IPS-20b (cell line): ENCODE results near the gene CYP26A1.

Source experiments
- H3K27ac ChIP-seq: one replicate; pipeline ENCODE4 v1.5.1; 2013; ENCODE audit warnings: low read length
- H3K27me3 ChIP-seq: 2 replicates; pipeline ENCODE4 v1.6.1; 2013; ENCODE audit warnings: mild to moderate bottlenecking, low read length, inconsistent platforms; ENCODE audit not compliant: insufficient read depth
- H3K36me3 ChIP-seq: 2 replicates; pipeline ENCODE4 v1.6.1; 2013; ENCODE audit warnings: low read depth, mild to moderate bottlenecking, inconsistent platforms, low read length, moderate library complexity; ENCODE audit not compliant: insufficient read depth
- H3K4me1 ChIP-seq: 2 replicates; pipeline ENCODE4 v1.6.1; 2013; ENCODE audit warnings: mild to moderate bottlenecking, control low read depth, inconsistent platforms, low read length, moderate library complexity; ENCODE audit not compliant: insufficient read depth
- H3K4me3 ChIP-seq: 2 replicates; pipeline ENCODE4 v1.5.1; 2013; ENCODE audit warnings: mild to moderate bottlenecking, low read length, inconsistent platforms
- H3K9ac ChIP-seq: 2 replicates; pipeline ENCODE4 v1.6.1; 2013; ENCODE audit warnings: low read depth, mild to moderate bottlenecking, inconsistent platforms, low read length, moderate library complexity
- H3K9me3 ChIP-seq: 2 replicates; pipeline ENCODE4 v1.6.1; 2013; ENCODE audit warnings: mild to moderate bottlenecking, low read depth, low read length, inconsistent platforms; ENCODE audit not compliant: insufficient read depth

The CYP26A1 gene, protein sequence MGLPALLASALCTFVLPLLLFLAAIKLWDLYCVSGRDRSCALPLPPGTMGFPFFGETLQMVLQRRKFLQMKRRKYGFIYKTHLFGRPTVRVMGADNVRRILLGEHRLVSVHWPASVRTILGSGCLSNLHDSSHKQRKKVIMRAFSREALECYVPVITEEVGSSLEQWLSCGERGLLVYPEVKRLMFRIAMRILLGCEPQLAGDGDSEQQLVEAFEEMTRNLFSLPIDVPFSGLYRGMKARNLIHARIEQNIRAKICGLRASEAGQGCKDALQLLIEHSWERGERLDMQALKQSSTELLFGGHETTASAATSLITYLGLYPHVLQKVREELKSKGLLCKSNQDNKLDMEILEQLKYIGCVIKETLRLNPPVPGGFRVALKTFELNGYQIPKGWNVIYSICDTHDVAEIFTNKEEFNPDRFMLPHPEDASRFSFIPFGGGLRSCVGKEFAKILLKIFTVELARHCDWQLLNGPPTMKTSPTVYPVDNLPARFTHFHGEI

DNA sequence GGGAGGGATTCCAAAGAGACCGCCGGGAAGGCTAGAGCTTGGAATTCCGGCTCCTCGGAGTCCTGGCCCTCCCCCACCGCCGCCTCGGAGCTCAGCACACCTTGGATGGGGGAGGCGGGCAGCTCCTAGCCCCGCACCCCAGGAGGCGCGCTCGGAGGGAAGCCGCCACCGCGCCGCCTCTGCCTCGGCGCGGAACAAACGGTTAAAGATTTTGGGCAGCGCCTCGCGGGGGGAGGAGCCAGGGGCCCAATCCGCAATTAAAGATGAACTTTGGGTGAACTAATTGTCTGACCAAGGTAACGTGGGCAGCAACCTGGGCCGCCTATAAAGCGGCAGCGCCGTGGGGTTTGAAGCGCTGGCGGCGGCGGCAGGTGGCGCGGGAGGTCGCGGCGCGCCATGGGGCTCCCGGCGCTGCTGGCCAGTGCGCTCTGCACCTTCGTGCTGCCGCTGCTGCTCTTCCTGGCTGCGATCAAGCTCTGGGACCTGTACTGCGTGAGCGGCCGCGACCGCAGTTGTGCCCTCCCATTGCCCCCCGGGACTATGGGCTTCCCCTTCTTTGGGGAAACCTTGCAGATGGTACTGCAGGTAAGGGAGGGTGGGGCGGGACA, at the start of gene CYP26A1:
TSS of gene CYP26A1 (plus strand) at position 355 of the 608 bp plus-strand sequence. CDS start at position 397, 42 bp downstream.
- no peaks in the 10 kb centered on the region; the same call in 1 of the 2 replicates for H3K9me3 ChIP-seq
- H3K4me1 ChIP-seq = peaks cover 9% of the 10 kb centered on the region
- H3K4me3 ChIP-seq = peak within 1 kb of the TSS; percentile 77
- H3K9ac ChIP-seq = peak within 1 kb of the TSS; percentile 61
- H3K27ac ChIP-seq = no peak within 1 kb of the TSS
- no peaks in the 10 kb centered on the region; the same call in 1 of the 2 replicates for H3K36me3 ChIP-seq
- H3K27me3 ChIP-seq = peaks cover 98% of the 10 kb centered on the region

DNA sequence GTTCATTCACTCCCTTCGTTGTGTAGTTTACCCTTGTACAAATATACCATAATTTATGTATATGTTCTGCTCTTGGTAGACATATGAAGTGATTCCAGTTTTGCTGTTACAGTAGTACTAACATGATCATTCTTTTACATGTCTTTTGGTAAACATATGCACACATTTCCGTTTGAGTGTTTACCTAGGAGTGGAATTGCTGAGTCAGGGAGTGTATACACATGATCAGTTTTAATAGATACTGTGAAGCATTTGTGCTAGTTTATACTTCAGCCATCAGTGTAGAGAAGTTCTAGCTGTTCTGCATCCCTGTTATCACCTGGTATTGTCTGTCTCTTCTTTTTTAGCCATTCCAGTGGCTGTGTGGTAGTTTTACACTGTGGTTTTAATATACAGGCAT, 47.6 kb upstream of the CYP26A1 start:
- no peak overlapping the region for H3K9ac ChIP-seq
- H3K4me3 ChIP-seq = no peak overlapping the region
- peaks cover 9% of the 10 kb centered on the region; the same call in 1 of the 2 replicates for H3K4me1 ChIP-seq
- H3K36me3 ChIP-seq = no peaks in the 10 kb centered on the region
- no peak overlapping the region for H3K27ac ChIP-seq
- no peaks in the 10 kb centered on the region for H3K27me3 ChIP-seq
- H3K9me3 ChIP-seq = no peaks in the 10 kb centered on the region; the same call in 1 of the 2 replicates

DNA sequence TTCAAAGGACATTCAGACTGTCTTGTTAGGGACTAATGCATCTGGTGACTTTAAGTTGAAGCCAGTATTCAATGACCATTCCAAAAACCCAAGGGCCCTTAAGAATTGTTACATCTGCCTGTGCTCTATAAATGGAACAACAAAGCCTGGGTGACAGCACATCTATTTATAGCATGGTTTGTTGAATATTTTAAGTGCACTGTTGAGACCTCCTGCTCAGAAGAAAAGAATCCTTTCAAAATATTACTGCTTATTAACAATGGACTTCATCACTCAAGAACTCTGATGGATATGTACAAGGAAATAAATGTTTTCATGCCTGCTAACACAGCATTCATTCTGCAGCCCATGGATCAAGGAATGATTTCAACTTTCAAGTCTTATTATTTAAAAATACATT, 46.2 kb upstream of the CYP26A1 start:
- Histone ChIP-seq H3K36me3 (no peaks in the 10 kb centered on the region), H3K4me3 (no peak overlapping the region), H3K27me3 (no peaks in the 10 kb centered on the region), H3K27ac (no peak overlapping the region), H3K4me1 (peaks cover 15% of the 10 kb centered on the region; the same call in 1 of the 2 replicates), H3K9me3 (no peaks in the 10 kb centered on the region; the same call in 1 of the 2 replicates), H3K9ac (no peak overlapping the region)

DNA sequence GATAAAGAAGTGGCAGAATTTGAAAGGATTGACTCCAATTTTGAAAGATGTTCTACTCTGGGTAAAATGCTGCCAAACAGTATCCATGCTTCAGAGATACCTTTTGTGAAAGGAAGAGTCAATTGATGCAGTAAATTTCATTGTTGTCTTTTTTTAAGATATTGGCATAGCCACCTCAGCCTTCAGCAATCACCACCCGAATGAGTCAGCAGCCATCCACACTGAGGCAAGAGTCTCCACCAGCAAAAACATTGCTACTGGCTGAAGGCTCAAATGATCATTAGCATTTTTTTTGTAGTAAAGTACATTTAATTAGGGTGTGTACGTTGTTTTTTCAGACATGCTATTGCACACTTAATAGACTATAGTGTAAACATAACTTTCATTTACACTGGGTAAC, 44.8 kb upstream of the CYP26A1 start:
- Histone ChIP-seq H3K4me3 (no peak overlapping the region), H3K27me3 (no peaks in the 10 kb centered on the region), H3K36me3 (no peaks in the 10 kb centered on the region), H3K27ac (no peak overlapping the region), H3K9me3 (no peaks in the 10 kb centered on the region; the same call in 1 of the 2 replicates), H3K9ac (no peak overlapping the region), H3K4me1 (peaks cover 22% of the 10 kb centered on the region)

DNA sequence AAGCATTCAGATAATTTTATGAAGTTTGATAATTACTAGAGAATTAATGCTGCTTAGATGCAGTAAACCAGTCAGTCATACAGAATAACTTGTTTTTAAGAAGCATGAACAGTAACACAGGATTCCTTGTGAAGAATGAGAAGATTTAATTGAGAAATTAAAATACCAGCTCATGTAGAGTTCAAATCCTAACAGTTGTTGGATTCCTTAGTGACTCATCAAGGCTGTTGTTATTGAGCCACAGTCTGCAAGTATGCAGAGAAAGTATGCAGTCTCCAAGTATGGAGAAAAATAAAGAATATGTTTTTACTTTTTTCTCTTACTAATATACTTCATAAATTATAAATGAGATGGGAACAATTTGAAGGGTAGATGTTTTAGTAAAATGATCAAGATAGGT, 43.3 kb upstream of the CYP26A1 start:
- Histone ChIP-seq H3K27ac (no peak overlapping the region), H3K4me3 (no peak overlapping the region), H3K36me3 (no peaks in the 10 kb centered on the region), H3K4me1 (peaks cover 22% of the 10 kb centered on the region), H3K27me3 (no peaks in the 10 kb centered on the region), H3K9ac (no peak overlapping the region), H3K9me3 (no peaks in the 10 kb centered on the region; the same call in 1 of the 2 replicates)

DNA sequence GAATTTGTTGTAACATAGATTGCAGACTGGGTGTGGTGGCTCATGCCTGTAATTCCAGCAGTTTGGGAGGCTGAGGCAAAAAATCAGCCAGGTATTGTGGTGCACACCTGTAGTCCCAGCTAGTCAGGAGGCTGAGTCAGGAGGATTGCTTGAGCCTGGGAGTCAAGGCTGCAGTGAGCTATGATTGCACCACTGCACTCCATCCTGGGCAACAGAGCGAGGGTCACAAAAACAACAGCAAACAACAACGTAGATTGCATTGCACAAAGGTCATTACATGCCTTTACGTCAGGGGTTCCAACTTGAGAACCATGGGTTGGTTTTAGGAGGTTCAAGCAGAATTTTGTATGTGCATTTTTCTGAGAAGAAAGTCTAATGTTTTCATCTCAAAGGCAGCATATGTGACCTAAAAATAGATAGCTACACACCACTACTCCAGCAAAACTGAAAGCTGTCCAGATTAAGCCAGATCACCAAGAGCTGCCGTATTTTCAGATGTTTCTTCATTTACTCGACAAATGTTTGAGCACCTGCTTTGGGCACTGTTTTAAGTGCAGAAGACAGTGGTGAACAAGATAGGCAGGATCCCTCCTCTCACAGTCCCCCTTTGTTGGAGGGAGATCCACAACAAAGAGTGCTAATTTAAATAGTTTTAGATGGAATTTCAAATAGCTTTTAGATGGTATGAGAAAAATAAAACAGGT, 41.4 kb upstream of the CYP26A1 start:
- Histone ChIP-seq H3K27me3 (no peaks in the 10 kb centered on the region), H3K9ac (no peak overlapping the region), H3K4me1 (peaks cover 22% of the 10 kb centered on the region), H3K9me3 (no peaks in the 10 kb centered on the region; the same call in 1 of the 2 replicates), H3K36me3 (no peaks in the 10 kb centered on the region), H3K4me3 (no peak overlapping the region), H3K27ac (no peak overlapping the region)

DNA sequence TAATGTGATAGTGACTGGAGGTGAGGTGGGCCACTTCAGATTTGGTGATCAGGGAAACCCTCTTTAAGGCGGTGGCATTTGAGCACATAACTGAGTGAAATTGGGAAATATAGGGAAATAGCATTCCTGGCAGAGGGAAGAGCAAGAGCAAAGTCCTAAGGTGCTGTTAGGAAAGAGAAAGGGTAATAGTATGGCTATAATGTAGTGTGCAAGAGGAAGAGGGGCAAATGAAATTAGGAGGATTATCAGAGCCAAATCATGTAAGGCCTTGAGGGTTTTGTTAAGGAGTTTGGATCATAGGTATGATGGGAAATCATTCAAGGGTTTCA, 40.9 kb upstream of the CYP26A1 start:
- Histone ChIP-seq H3K9me3 (no peaks in the 10 kb centered on the region; the same call in 1 of the 2 replicates), H3K4me1 (peaks cover 22% of the 10 kb centered on the region), H3K27ac (no peak overlapping the region), H3K4me3 (no peak overlapping the region), H3K9ac (no peak overlapping the region), H3K27me3 (no peaks in the 10 kb centered on the region), H3K36me3 (no peaks in the 10 kb centered on the region)

DNA sequence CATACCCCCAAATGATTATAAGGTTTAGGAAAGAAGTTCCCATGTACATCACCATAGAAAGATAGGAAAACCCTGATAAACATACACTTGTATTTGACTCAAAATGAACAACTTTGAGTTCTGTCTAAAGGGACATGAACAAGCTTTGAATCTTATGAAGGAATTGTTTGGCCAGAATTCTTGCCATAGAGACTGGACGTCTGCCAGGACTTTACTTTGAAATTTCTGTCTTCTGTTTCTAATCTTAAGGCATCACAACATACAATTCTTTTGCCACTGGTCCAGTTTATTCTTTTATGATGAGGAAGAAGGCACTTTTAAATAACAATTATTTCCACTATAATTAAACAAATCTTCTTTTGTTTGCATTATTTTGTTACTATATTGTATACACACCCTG, 39.3 kb upstream of the CYP26A1 start:
- Histone ChIP-seq H3K4me1 (peaks cover 29% of the 10 kb centered on the region), H3K27me3 (no peaks in the 10 kb centered on the region), H3K9me3 (no peaks in the 10 kb centered on the region), H3K27ac (no peak overlapping the region), H3K9ac (no peak overlapping the region), H3K36me3 (no peaks in the 10 kb centered on the region), H3K4me3 (no peak overlapping the region)

DNA sequence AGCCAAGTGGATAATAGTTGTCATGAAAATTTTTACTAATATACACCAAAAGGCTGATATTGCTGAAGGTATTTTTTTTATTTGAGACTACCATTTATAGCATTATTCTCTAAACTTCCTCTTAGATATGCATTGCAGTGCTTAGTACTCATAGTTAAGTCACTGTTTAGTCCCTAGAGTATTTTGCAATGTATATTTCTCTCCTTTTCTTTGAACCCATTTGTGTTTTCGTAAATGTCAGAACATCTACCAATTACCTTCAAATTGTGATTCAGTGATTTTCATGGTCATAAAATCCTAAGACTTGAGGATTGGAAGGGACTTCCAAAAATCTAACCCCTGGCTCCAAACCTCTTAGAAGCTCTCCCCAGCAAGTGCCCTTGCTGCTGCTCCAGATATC, 34.6 kb upstream of the CYP26A1 start:
- H3K4me3 ChIP-seq = no peak overlapping the region
- peaks cover 13% of the 10 kb centered on the region for H3K4me1 ChIP-seq
- no peak overlapping the region for H3K27ac ChIP-seq
- H3K27me3 ChIP-seq = no peaks in the 10 kb centered on the region
- no peaks in the 10 kb centered on the region for H3K36me3 ChIP-seq
- no peaks in the 10 kb centered on the region for H3K9me3 ChIP-seq
- no peak overlapping the region for H3K9ac ChIP-seq

DNA sequence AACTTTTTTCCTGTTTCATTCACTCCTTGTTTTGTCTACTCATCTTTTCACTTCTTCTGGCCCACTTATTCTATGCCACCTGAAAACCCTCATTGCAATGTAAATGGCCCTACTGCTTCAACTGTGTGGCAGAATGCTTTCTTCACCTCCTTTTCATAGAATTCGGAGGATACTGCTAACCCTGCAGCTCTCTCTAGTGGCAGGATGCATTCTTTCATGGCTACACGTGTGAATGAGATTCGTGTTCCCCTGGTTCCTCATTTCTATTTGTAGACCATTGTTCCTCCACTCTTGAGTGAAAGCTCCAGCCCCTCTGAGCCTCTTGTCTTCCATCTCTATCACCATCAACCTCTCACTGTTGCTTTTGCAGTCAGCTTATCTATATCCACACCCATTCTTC, 34.0 kb upstream of the CYP26A1 start:
- H3K4me3 ChIP-seq = no peak overlapping the region
- H3K4me1 ChIP-seq = peaks cover 13% of the 10 kb centered on the region
- H3K9me3 ChIP-seq = no peaks in the 10 kb centered on the region
- no peaks in the 10 kb centered on the region for H3K27me3 ChIP-seq
- H3K36me3 ChIP-seq = no peaks in the 10 kb centered on the region
- H3K9ac ChIP-seq = no peak overlapping the region
- H3K27ac ChIP-seq = no peak overlapping the region

DNA sequence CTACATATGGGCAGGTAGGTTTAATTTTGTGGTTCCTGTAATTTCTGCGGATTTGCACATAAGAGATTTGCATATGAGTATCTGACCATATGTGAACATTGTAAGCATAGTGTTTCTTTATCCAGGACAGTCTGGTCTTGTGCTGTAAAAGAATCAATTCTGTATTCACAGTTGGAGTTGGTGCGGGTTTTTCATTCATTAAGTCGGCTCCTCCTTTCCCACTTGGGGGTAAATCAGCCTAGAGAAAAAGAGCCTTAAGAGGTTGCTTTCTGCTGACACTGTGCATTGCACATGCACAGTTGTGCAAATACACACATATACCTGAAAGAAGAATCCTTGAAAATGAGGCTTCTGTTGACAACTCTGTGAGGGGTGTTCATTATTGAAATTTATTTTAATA, 19.2 kb upstream of the CYP26A1 start:
- H3K27ac ChIP-seq = no peak overlapping the region
- no peaks in the 10 kb centered on the region for H3K36me3 ChIP-seq
- H3K4me1 ChIP-seq = peaks cover 12% of the 10 kb centered on the region; the same call in 1 of the 2 replicates
- no peak overlapping the region for H3K4me3 ChIP-seq
- H3K9me3 ChIP-seq = no peaks in the 10 kb centered on the region
- H3K27me3 ChIP-seq = peaks cover 19% of the 10 kb centered on the region
- no peak overlapping the region for H3K9ac ChIP-seq
